ENCODE data around the gene OR12D1.

OR12D1 gene

GRCh38 chr6:29466241-29466640, 51.5 kb downstream of the OR12D1 start:
- DNase-seq, result no peak
